Measurements from ENCODE around the gene GUCY1A2. TPM values are rescaled to one million over a fixed set of nuclear protein-coding genes. Genes with fewer than 3 reads are reported as not detected.
"Not testable (repeated sequence)": the region's sequence is repeated elsewhere in the genome, so short reads cannot be mapped to it uniquely, and the experiment has no call there.

Gene GUCY1A2
- total and polyA plus RNA-seq, 2 donors (not counting 3 experiments of a cell fraction or from before 2014, with no cell fraction given) = 0.02 to 0.03 TPM

DNA sequence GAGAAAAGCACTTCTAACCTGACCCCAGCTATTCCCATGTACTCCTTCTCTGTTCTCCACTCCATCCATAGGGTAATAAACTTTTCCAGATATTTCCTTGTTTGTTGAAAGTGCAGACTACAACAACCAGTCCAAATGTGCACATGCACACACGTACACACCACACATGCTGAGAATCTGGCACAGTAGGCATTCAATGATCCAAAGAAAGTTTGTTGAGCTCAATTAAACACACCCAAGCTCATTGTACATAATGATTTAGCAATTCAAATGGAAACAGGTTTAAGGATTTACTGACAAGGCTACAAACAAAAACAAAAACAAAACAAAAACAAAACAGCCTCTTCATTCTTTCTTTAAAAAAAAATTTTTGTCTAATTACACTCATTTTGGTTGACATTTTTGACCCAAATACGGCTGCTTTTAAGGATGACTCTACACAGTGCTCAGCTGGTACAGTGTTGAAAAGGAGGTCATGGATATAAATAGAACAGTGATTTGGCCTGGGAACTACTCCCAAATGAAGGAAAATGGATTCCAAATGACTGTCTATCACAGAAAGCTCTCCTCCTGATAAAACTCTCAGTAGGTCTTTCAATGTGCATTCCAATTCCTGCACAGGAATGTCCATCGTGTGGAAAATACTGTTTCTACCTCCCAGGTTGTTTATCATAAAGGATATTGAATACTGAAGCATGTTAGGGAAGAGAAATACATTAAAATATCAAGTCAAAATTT, 232.2 kb downstream of the GUCY1A2 start:
- H3K36me3 ChIP-seq (ENCODE audit: control insufficient read depth in 2 of 2, extremely low read depth in 1 of 2, insufficient read depth in 2 of 2, low read length in 2 of 2) = no peaks in the 10 kb centered on the region
- POLR2A ChIA-PET = no interaction called here
- H3K4me1 ChIP-seq (ENCODE audit: control insufficient read depth, extremely low read depth, insufficient read depth, low read length) = no peaks in the 10 kb centered on the region
- H3K4me2 ChIP-seq (ENCODE audit: insufficient read depth, low read length) = no peak overlapping the region
- H4K20me1 ChIP-seq (replicated peaks; ENCODE audit: control insufficient read depth, extremely low read depth, insufficient read depth, low read length) = no peaks in the 10 kb centered on the region
- no peaks in the 10 kb centered on the region for H3K9me1 ChIP-seq (replicated peaks; ENCODE audit: control insufficient read depth, extremely low read depth, insufficient read depth, low read length)
- no peak for TF ChIP-seq FOS (IDR thresholded peaks at IDR 0.05; ENCODE audit: borderline replicate concordance, insufficient read depth, low read length)
- TF ChIP-seq, protein P1, sequence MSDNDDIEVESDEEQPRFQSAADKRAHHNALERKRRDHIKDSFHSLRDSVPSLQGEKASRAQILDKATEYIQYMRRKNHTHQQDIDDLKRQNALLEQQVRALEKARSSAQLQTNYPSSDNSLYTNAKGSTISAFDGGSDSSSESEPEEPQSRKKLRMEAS (IDR thresholded peaks at IDR 0.05; ENCODE audit: insufficient read depth, insufficient read length) = no peak
- intact Hi-C loops (cut with micrococcal nuclease) = no loop called here
- CTCF ChIA-PET = interaction anchor here (0.9 kb wide), 1 partner anchor 23 kb away, joined by 3 read pairs; no protein-coding TSS in a partner anchor
- H3K4me3 ChIP-seq (replicated peaks in 1 of 3; ENCODE audit: insufficient read depth in 1 of 3, low read depth in 1 of 3, low read length in 3 of 3) = no peak overlapping the region
- H2AFZ ChIP-seq (ENCODE audit: low read depth, low read length) = no peak overlapping the region
- no peak overlapping the region for H3K9ac ChIP-seq (replicated peaks; ENCODE audit: extremely low read depth, insufficient read depth, low read length)
- H3K27ac ChIP-seq (ENCODE audit: insufficient read depth, low read depth, low read length) = no peak overlapping the region
- DNase-seq (ENCODE audit: low read depth, low spot score) (no peak), FAIRE-seq (no peak)
- dilution Hi-C loops (cut with MboI; ENCODE audit: extremely low pct_ligation_motif_present, low sequenced_read_pairs) = no loop called here
- BruUV-seq (replicated peaks) = no TSS peak
- H3K79me2 ChIP-seq (ENCODE audit: control insufficient read depth, insufficient read depth, low read length) = no peaks in the 10 kb centered on the region
- H3K27me3 ChIP-seq (ENCODE audit: control insufficient read depth in 2 of 2, insufficient read depth in 2 of 2, low read length in 2 of 2) = no peaks in the 10 kb centered on the region
- peaks cover 6% of the 10 kb centered on the region for H3K9me3 ChIP-seq (replicated peaks; ENCODE audit: control insufficient read depth, insufficient read depth, low read length)

DNA sequence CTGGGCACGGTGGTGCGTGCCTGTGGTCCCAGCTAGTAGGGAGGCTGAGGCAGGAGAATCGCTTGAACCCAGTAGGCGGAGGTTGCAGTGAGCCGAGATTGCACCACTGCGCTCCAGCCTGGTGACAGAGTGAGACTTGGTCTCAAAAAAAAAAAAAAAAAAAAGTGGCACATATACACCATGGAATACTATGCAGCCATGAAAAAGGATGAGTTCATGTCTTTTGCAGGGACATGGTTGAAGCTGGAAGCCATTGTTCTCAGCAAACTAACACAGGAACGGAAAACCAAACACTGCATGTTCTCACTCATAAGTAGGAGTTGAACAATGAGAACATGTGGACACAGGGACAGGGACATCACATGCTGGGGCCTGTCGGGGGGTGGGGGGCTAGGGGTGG, 241.0 kb downstream of the GUCY1A2 start:
- FAIRE-seq; H3K4me3 ChIP-seq (replicated peaks in 1 of 3; ENCODE audit: insufficient read depth in 1 of 3, low read depth in 1 of 3, low read length in 3 of 3); H3K9ac ChIP-seq (replicated peaks; ENCODE audit: extremely low read depth, insufficient read depth, low read length); DNase-seq (ENCODE audit: low read depth, low spot score); H3K27ac ChIP-seq (ENCODE audit: insufficient read depth, low read depth, low read length); H3K9me3 ChIP-seq (replicated peaks; ENCODE audit: control insufficient read depth, insufficient read depth, low read length); dilution Hi-C loops (cut with MboI; ENCODE audit: extremely low pct_ligation_motif_present, low sequenced_read_pairs); POLR2A ChIA-PET; H3K79me2 ChIP-seq (ENCODE audit: control insufficient read depth, insufficient read depth, low read length); H3K9me1 ChIP-seq (replicated peaks; ENCODE audit: control insufficient read depth, extremely low read depth, insufficient read depth, low read length); H3K36me3 ChIP-seq (ENCODE audit: control insufficient read depth in 2 of 2, extremely low read depth in 1 of 2, insufficient read depth in 2 of 2, low read length in 2 of 2); H2AFZ ChIP-seq (ENCODE audit: low read depth, low read length); H4K20me1 ChIP-seq (replicated peaks; ENCODE audit: control insufficient read depth, extremely low read depth, insufficient read depth, low read length); H3K4me2 ChIP-seq (ENCODE audit: insufficient read depth, low read length); H3K4me1 ChIP-seq (ENCODE audit: control insufficient read depth, extremely low read depth, insufficient read depth, low read length); BruUV-seq (replicated peaks); CTCF ChIA-PET; intact Hi-C loops (cut with micrococcal nuclease); H3K27me3 ChIP-seq (ENCODE audit: control insufficient read depth in 2 of 2, insufficient read depth in 2 of 2, low read length in 2 of 2): not testable (repeated sequence)
